GM21423 (cell line): ENCODE measurements around the gene VAMP7.
"Not testable (repeated sequence)": the region's sequence is repeated elsewhere in the genome, so short reads cannot be mapped to it uniquely, and the experiment has no call there.

Source experiments
- ATAC-seq: cut with Tn5 transposase; IDR thresholded peaks from one replicate; pipeline ENCODE4 v1.9.1; 2021; ENCODE audit warnings: mild to moderate bottlenecking, moderate library complexity; ENCODE audit not compliant: unreplicated experiment

The VAMP7 gene

GRCh38 chrX:155881158-155881993 is at the start of gene VAMP7:
Gene VAMP7 (plus strand): TSS chrX:155881345. CDS start chrX:155889467, 8,122 bp downstream.
- peak; percentile 98 for ATAC-seq

GRCh38 chrX:155841232-155841631 is 39.9 kb upstream of the VAMP7 start:
- ATAC-seq: no peak

GRCh38 chrX:155851786-155852185 is 29.4 kb upstream of the VAMP7 start:
- not testable (repeated sequence) for ATAC-seq

- no peak for ATAC-seq
Observed at GRCh38 chrX:155857561-155857960, 23.6 kb upstream of the VAMP7 start.

DNA sequence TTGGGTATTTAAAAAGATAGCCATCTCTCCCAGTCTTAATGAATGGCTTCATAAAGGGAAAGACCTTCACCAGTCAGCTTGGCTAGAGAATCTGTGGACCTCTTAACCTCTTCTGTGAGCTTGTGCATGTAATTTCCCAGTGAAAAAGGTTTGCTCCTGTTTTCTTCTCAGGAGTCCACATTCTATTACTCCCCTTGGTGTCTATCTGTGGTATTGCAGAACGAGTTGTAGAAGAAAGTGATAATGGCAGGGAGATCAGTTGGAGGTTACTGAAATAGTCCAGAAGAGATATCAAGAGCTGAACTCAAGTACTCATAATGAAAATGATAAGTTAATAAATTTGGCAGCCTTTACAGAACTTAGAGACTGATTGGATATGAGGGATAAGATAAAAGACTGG is 16.5 kb upstream of the VAMP7 start:
- ATAC-seq: no peak

- no peak for ATAC-seq
Observed at GRCh38 chrX:155865193-155865592, 16.0 kb upstream of the VAMP7 start.

GRCh38 chrX:155867821-155868220 is 13.3 kb upstream of the VAMP7 start:
- ATAC-seq: no peak

DNA sequence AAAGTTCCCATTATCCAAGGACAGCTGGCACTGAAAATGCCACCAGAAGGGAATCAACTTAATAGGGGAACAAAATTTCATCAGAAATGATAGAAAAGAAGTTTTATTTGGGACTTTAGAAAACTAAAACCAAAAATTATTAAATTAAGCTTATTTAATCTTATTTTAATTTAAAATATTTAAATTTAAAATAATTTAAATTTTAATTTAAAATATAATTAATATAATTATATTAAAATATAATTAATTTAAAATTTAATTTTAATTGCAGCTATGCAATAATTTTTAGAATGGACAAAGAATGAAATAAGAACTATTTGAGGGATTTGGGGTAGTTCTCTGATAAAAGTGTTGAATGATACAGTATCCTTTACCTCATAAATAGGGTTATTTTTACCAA is 10.2 kb upstream of the VAMP7 start:
- no peak for ATAC-seq

- no peak for ATAC-seq
Observed at GRCh38 chrX:155871934-155872333, 9.2 kb upstream of the VAMP7 start.

GRCh38 chrX:155873188-155873587 is 8.0 kb upstream of the VAMP7 start:
- no peak for ATAC-seq

- no peak for ATAC-seq
Observed at GRCh38 chrX:155874571-155875244, 6.4 kb upstream of the VAMP7 start.

DNA sequence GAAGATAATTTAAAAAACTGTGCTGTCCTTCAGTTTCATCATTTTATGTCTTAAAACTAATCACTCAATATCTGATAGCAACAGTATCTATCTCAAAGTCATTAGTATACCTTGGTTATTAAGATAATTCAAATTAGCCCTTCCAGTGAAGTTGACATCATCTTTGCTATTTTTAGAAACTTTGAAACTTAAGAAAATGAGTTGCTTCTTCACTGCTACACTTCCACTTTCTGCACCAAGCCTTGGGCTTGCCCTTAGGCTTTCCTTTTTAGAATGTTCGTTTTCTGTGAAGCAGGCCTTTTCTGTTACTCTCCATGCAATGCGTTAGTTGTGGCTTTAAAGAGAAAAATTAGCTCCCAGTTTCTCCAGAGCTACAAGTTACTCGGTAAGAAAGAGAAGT is 4.4 kb upstream of the VAMP7 start:
- no peak for ATAC-seq

GRCh38 chrX:155877288-155877687 is 3.9 kb upstream of the VAMP7 start:
- no peak for ATAC-seq

DNA sequence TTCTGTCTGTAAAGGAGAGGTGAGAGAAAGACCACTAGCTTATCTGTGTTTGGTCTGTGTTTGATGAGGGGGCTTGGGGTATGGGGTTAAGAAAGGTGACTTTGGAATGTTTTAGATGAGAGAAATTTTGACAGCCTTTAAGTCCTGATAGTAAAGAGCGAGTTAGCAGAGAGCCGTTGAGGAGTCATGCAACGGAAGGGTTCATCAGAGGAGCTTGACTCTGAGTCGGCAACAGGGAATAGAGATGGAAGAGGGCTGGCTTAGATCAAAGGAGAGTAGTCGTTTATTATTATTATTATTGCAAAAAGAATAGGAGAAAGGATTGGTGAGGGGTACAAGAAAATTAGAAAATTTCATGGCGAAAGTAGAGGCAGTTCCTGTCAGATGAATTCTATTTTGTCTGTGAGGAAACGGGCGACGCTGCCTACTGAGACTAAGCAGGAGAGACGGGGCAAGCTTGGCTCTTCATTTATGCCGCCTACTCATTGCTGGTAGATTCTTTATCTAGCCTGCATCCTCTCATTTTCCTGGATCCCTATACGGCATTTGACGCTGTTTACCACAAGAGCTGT is 473 bp upstream of the VAMP7 start:
- no peak for ATAC-seq

- no peak for ATAC-seq
Observed at GRCh38 chrX:155886409-155886808, 5.3 kb downstream of the VAMP7 start.

DNA sequence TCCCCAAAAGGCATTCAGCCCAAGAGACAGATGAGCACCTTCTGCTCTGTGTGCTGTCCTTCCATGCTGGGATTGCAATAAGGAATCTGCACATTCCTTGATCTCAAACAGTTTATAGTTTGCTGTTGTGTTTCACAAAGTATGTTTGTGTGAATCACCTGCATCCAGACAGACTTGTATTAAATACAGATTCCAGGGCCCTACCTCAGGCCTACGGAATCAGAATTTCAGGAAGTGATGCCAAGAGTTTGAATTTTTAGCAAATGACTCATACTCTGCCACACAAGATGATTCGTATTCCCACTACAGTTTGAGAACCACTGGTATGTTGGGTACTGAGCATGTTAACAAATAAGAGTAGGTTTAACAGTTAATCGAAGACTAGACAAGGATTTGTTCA is 7.0 kb downstream of the VAMP7 start:
- no peak for ATAC-seq

GRCh38 chrX:155889328-155889727 is 8.2 kb downstream of the VAMP7 start:
- no peak for ATAC-seq

DNA sequence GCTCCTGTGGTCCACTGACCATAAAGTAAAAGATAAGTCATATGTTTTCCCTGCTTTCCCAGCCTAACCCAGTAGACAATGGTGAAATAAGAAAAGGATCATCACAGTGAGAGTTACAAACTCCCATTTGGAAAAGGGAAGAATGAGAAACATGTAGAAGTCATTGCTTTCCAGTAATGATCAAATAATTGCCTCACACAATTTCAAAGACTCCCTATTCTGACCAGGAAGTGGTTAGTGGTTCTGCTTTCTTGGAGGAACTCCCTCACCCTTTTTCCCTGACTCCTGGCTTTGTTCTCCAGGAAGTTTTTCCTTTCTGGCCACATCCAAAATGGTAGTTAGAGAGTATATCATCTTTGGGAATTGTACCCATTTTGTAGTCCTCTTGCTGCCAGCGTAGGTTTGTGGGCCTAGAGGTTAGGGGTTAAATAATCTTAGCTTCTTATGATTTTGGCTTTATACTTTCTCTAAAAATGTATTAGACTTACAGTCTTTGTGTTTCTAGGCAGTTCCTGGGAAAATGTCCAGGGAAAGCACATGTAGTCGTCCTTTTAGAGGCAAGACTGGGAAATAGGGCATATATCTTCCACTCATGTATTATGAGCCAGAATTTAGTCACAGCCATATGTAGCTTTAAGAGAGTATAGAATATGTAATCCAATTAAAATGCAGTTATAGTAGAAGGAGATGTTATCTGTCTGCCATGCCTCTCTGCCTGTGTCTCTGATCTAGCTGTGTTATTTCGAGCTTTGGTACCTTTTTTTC is 10.5 kb downstream of the VAMP7 start:
- no peak for ATAC-seq

- no peak for ATAC-seq
Observed at GRCh38 chrX:155893521-155893920, 12.4 kb downstream of the VAMP7 start.

- no peak for ATAC-seq
Observed at GRCh38 chrX:155896512-155896911, 15.4 kb downstream of the VAMP7 start.

GRCh38 chrX:155899366-155899765 is 18.2 kb downstream of the VAMP7 start:
- ATAC-seq: no peak
